Nephron (organoid): ENCODE data around the gene GPR171.

Experiments
- H3K27ac Mint-ChIP-seq, 3 experiments: 2 replicates each; pipeline ENCODE4 v1.8.0; 2020; ENCODE audit warnings: mixed read lengths in 3 of 3, mild to moderate bottlenecking in 2 of 3, moderate library complexity in 1 of 3
- H3K27me3 Mint-ChIP-seq: 2 replicates; pipeline ENCODE4 v1.8.0; 2021; ENCODE audit warnings: low read depth, mild to moderate bottlenecking, moderate library complexity, mixed read lengths
- H3K36me3 Mint-ChIP-seq: 2 replicates; pipeline ENCODE4 v1.8.0; 2020; ENCODE audit warnings: low read depth, mixed read lengths
- H3K4me1 Mint-ChIP-seq: 2 replicates; pipeline ENCODE4 v1.8.0; 2020; ENCODE audit warnings: mixed read lengths
- H3K4me3 Mint-ChIP-seq, 3 experiments: 2 replicates each; pipeline ENCODE4 v1.8.0; 2020; ENCODE audit warnings: mild to moderate bottlenecking in 3 of 3, mixed read lengths in 3 of 3, moderate library complexity in 2 of 3
- H3K9me3 Mint-ChIP-seq: 2 replicates; pipeline ENCODE4 v1.8.0; 2020; ENCODE audit warnings: mixed read lengths
- TF ChIP-seq, protein P1 (sequence below), 3 experiments: fragments of 200-600 bp; sonication (generic); IDR thresholded peaks; one replicate each; pipeline ENCODE4 v1.5.0; 2021; ENCODE audit warnings: antibody characterized with exemption in 3 of 3; ENCODE audit not compliant: unreplicated experiment in 3 of 3

GPR171 gene

DNA sequence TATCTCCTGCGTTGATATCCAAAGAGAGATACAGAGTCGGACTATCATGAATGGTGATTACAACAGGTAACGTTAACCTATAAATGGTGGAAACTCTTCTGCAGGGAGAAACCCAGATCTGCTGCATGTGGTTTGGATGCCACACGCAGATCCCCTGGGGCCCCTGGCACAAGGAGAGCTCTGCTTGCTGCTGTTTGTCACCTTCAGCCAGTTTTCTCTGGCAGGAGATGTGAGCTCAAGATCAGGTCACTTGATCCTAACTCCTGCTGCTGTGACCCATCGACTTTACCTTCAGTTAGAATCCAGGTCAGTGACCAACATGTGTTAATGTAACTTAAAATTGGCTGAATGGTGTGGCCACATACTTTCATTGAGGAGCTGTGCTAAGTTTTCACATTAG is 23.8 kb upstream of the GPR171 start:
- Mint-ChIP-seq H3K4me1 (peaks cover 20% of the 10 kb centered on the region), H3K36me3 (peaks cover 12% of the 10 kb centered on the region), H3K9me3 (peaks cover 7% of the 10 kb centered on the region), H3K27ac (no peak overlapping the region), H3K4me3 (no peak overlapping the region), H3K27me3 (no peaks in the 10 kb centered on the region)
- TF ChIP-seq, protein P1, sequence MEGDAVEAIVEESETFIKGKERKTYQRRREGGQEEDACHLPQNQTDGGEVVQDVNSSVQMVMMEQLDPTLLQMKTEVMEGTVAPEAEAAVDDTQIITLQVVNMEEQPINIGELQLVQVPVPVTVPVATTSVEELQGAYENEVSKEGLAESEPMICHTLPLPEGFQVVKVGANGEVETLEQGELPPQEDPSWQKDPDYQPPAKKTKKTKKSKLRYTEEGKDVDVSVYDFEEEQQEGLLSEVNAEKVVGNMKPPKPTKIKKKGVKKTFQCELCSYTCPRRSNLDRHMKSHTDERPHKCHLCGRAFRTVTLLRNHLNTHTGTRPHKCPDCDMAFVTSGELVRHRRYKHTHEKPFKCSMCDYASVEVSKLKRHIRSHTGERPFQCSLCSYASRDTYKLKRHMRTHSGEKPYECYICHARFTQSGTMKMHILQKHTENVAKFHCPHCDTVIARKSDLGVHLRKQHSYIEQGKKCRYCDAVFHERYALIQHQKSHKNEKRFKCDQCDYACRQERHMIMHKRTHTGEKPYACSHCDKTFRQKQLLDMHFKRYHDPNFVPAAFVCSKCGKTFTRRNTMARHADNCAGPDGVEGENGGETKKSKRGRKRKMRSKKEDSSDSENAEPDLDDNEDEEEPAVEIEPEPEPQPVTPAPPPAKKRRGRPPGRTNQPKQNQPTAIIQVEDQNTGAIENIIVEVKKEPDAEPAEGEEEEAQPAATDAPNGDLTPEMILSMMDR (IDR thresholded peaks at IDR 0.05; ENCODE audit: unreplicated experiment in 3 of 3) = no peak

DNA sequence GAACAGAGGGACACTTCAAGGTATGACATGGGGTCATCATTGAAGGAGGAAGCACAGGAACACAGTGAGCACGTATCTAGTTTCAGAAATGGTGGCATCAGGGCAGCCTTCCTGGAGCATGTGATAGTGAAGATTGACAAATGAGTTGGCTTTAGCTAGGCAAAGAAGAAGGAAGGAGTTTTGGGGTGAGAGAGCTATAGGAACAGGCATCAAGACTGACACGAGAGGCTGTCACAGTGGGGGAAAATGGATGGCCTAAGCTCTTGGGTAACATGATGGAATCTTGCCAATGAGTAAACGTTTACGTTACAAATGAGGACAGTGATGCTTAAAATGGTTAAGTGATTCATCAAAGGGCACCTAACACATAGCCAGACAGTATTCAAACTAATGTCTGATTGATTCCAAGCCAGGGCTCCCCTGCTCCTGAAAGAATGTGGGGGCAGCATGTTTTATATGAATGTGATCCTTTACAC is 23.1 kb upstream of the GPR171 start:
- TF ChIP-seq, protein P1 (IDR thresholded peaks at IDR 0.05; ENCODE audit: unreplicated experiment in 3 of 3) = no peak
- Mint-ChIP-seq H3K4me3 (no peak overlapping the region), H3K9me3 (peaks cover 7% of the 10 kb centered on the region), H3K27me3 (no peaks in the 10 kb centered on the region), H3K36me3 (peaks cover 16% of the 10 kb centered on the region), H3K27ac (peak overlapping the region; percentile 1 to 10 (median 4)), H3K4me1 (peaks cover 20% of the 10 kb centered on the region)

DNA sequence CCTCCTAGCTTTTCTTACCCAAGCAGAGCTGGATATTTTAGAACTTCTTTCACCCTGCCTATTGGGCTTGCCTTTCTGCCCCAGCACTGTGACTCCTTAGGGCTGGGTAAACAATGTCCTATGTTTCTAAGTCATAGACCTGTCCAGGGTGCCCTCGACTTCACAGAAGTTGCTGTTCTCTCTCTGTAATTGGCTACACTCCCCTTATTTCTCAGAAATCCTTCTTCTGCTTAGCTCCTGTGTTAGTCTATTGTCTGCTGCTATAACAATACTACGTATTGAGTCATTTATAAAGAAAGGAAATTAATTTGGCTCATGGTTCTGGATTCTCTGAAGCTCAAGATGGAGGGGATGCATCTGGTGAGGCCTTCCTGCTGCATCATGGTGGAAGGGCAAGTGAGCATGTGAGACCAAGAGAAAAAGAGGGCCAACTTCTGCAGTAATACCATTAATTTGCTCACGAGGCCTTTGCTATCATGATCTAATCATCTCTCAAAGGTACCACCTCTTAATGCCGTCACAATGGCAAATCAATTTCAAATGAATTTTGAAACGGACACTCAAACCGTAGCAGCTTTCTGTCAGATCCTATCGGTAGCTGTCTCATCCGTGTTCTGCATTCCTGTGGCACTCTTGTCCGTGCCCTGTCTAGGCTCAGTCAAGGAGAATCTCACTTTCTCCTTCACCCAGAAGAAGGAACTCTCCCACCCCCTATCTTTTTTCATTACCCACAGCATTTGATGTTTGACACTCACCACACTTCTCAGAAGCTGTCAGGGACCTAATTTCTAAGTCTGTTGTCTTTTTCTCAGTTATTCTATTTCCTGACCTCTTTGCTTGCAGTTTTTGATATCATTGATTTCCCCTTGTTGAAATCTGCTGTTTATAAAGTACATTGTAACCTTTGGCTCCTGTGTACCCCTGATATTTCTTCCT is 22.3 kb upstream of the GPR171 start:
- no peak overlapping the region for H3K4me3 Mint-ChIP-seq
- peaks cover 13% of the 10 kb centered on the region for H3K9me3 Mint-ChIP-seq
- H3K36me3 Mint-ChIP-seq = peaks cover 24% of the 10 kb centered on the region
- TF ChIP-seq, protein P1 (IDR thresholded peaks at IDR 0.05; ENCODE audit: unreplicated experiment in 3 of 3) = no peak
- H3K27ac Mint-ChIP-seq = no peak overlapping the region
- H3K27me3 Mint-ChIP-seq = no peaks in the 10 kb centered on the region
- H3K4me1 Mint-ChIP-seq = peaks cover 20% of the 10 kb centered on the region

DNA sequence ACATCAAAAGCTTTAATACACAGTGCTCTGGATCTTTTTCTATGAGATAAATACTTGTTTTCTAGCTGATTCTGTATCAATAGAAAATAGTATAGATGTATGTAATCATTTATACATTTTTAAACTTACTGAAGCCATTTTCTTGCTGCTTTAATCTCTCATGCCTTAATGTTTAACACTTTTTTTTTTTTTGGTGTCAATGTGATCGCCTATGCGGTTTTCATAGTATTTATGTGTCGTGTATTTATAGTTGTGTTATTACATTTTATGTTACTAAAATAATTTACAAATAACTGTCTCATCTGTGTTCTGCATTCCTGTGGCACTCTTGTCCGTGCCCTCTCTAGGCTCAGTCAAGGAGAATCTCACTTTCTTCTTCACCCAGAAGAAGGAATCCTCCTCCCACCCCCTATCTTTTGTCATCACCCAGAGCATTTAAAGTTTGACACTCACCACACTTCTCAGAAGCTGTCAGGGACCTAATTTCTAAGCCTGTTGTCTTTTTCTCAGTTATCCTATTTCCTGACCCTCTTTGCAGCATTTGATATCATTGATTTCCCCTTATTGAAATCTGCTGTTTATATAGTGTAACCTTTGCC is 21.4 kb upstream of the GPR171 start:
- Mint-ChIP-seq H3K36me3 (peaks cover 29% of the 10 kb centered on the region), H3K27ac (no peak overlapping the region), H3K4me1 (peaks cover 22% of the 10 kb centered on the region), H3K27me3 (no peaks in the 10 kb centered on the region), H3K4me3 (no peak overlapping the region), H3K9me3 (peaks cover 13% of the 10 kb centered on the region)
- TF ChIP-seq, protein P1 (IDR thresholded peaks at IDR 0.05; ENCODE audit: unreplicated experiment in 3 of 3) = no peak

DNA sequence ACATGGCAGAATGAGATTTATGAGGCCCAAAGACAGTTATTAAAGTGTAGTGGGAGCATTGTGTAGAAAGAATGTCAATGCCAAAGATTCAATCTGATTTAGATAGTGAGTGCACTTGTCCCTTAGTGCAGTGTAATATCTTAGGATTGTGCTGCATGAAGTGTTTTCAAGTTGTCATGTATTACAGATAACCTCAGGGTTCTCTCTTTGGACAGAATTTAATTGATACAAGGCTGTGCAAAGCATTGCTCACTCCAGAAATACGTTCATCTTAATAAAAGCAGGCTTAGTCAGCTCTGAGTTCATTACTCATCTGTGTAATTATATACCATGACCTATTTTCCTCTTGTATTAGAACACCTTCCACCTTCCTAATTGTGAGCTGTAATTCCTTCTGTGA is 16.0 kb upstream of the GPR171 start:
- H3K9me3 Mint-ChIP-seq = peaks cover 13% of the 10 kb centered on the region
- no peak overlapping the region for H3K4me3 Mint-ChIP-seq
- peaks cover 33% of the 10 kb centered on the region for H3K4me1 Mint-ChIP-seq
- H3K27me3 Mint-ChIP-seq = no peaks in the 10 kb centered on the region
- peak overlapping the region in 1 of 3 experiments; percentile 29 for H3K27ac Mint-ChIP-seq
- peaks cover 29% of the 10 kb centered on the region for H3K36me3 Mint-ChIP-seq
- TF ChIP-seq, protein P1 (IDR thresholded peaks at IDR 0.05; ENCODE audit: unreplicated experiment in 3 of 3) = no peak
